B cell (primary cell): ENCODE data around the gene TMEM132D. TPM values are rescaled to one million over a fixed set of nuclear protein-coding genes. Genes with fewer than 3 reads are reported as not detected.

ENCODE experiments used
- ATAC-seq: fragments of 200-7000 bp; cut with Tn5 transposase; one replicate; pipeline ENCODE4 v1.10.0; 2021; ENCODE audit warnings: low read depth, mild to moderate bottlenecking, moderate number of reproducible peaks, moderate library complexity
- CTCF ChIA-PET: fragments of 350-600 bp; sonication (Branson Sonifier 250); formaldehyde crosslinking; loops from one replicate; lab custom pipeline; 2021; ENCODE audit warnings: antibody characterized with exemption, inconsistent platforms; lab: Charles Lee
- POLR2A ChIA-PET: fragments of 350-600 bp; sonication (Branson Sonifier 250); formaldehyde crosslinking; loops from one replicate; lab custom pipeline; 2021; ENCODE audit warnings: antibody characterized with exemption; lab: Charles Lee
- DNase-seq: peaks from one replicate; pipeline ENCODE4 v3.0.0; 2013
- H2AFZ ChIP-seq: 2 replicates; pipeline ENCODE4 v1.6.1; 2012; ENCODE audit warnings: mild to moderate bottlenecking, low read depth, low read length; ENCODE audit not compliant: insufficient read depth, poor library complexity, severe bottlenecking
- H3K27ac ChIP-seq, 2 donors: 1 replicate in 1 of 2; 2 replicates in 1 of 2; pipeline ENCODE4 v1.5.1; 2012 to 2013; ENCODE audit warnings: low read length in 2 of 2, mild to moderate bottlenecking in 2 of 2, moderate library complexity in 1 of 2
- H3K27me3 ChIP-seq, 4 experiments: fragments of 200-600 bp in 1 of 4; sonication (generic) in 1 of 4; replicated peaks in 1 of 4; 1 replicate in 2 of 4; 2 replicates in 2 of 4; pipeline versions ENCODE4 v1.6.1 to v1.7.0; 2013 to 2016; ENCODE audit warnings: low read length in 3 of 4, mild to moderate bottlenecking in 2 of 4, mixed read lengths in 1 of 4, moderate library complexity in 1 of 4; ENCODE audit not compliant: insufficient read depth in 4 of 4, control insufficient read depth in 3 of 4; ENCODE audit errors: control extremely low read depth in 1 of 4
- H3K36me3 ChIP-seq, 2 experiments: replicated peaks in 1 of 2; 1 replicate in 1 of 2; 2 replicates in 1 of 2; pipeline versions ENCODE4 v1.6.1 to v1.7.1; 2013; ENCODE audit warnings: low read length in 1 of 2; ENCODE audit not compliant: insufficient read depth in 2 of 2, control insufficient read depth in 1 of 2; ENCODE audit errors: control extremely low read depth in 1 of 2, extremely low read depth in 1 of 2
- H3K4me1 ChIP-seq, 2 donors: fragments of 200-600 bp in 1 of 2; sonication (generic) in 1 of 2; 1 replicate in 1 of 2; 2 replicates in 1 of 2; pipeline versions ENCODE4 v1.5.1 to v1.6.1; 2013 to 2017; ENCODE audit warnings: low read length in 2 of 2; ENCODE audit not compliant: control insufficient read depth in 2 of 2, insufficient read depth in 2 of 2
- H3K4me2 ChIP-seq: replicated peaks from 2 replicates; pipeline ENCODE3; 2012; ENCODE audit warnings: mild to moderate bottlenecking, low read depth, low read length; ENCODE audit not compliant: poor library complexity, severe bottlenecking
- H3K4me3 ChIP-seq, 5 experiments: fragments of 200-600 bp in 1 of 5; sonication (generic) in 1 of 5; 1 replicate in 3 of 5; 2 replicates in 2 of 5; pipeline versions ENCODE4 v1.5.1 to v1.7.0; 2011 to 2016; ENCODE audit warnings: low read length in 4 of 5, mild to moderate bottlenecking in 4 of 5, low read depth in 2 of 5, control low read depth in 1 of 5, moderate library complexity in 1 of 5; ENCODE audit not compliant: insufficient read depth in 1 of 5; ENCODE audit errors: control extremely low read depth in 1 of 5, extremely low read depth in 1 of 5
- H3K79me2 ChIP-seq: fragments of 200-600 bp; sonication (generic); one replicate; pipeline ENCODE4 v1.6.0; 2016; ENCODE audit warnings: low read length; ENCODE audit not compliant: control insufficient read depth, insufficient read depth
- H3K9ac ChIP-seq: fragments of 200-600 bp; sonication (generic); 2 replicates; pipeline ENCODE4 v1.6.1; 2017; ENCODE audit warnings: mild to moderate bottlenecking, low read length, moderate library complexity
- H3K9me3 ChIP-seq, 3 donors: one replicate each; pipeline versions ENCODE4 v1.6.1 to v1.7.1; 2013; ENCODE audit warnings: low read length in 2 of 3; ENCODE audit not compliant: control insufficient read depth in 2 of 3, insufficient read depth in 1 of 3; ENCODE audit errors: control extremely low read depth in 1 of 3
- H4K20me1 ChIP-seq: 2 replicates; pipeline ENCODE4 v1.6.0; 2012; ENCODE audit warnings: mild to moderate bottlenecking, low read length; ENCODE audit not compliant: insufficient read depth, control insufficient read depth, poor library complexity, severe bottlenecking
- H3K27ac Mint-ChIP-seq: one replicate; pipeline ENCODE4 v1.8.0; 2021; ENCODE audit warnings: mixed read lengths
- H3K27me3 Mint-ChIP-seq: one replicate; pipeline ENCODE4 v1.8.0; 2021; ENCODE audit warnings: mixed read lengths
- H3K4me1 Mint-ChIP-seq: one replicate; pipeline ENCODE4 v1.8.0; 2021; ENCODE audit warnings: mixed read lengths
- H3K4me3 Mint-ChIP-seq: one replicate; pipeline ENCODE4 v1.8.0; 2021; ENCODE audit warnings: mixed read lengths
- H3K9me3 Mint-ChIP-seq: one replicate; pipeline ENCODE4 v1.8.0; 2022; ENCODE audit warnings: mixed read lengths; ENCODE audit not compliant: insufficient read depth
- EZH2 ChIP-seq: IDR thresholded peaks from 2 replicates; pipeline ENCODE4 v1.6.1; 2012; ENCODE audit warnings: borderline replicate concordance, low read depth, mild to moderate bottlenecking, moderate library complexity, low read length; ENCODE audit not compliant: insufficient read depth, poor library complexity, severe bottlenecking
- WGBS: methylation state at CpG from one replicate; pipeline ENCODE4 v1.1.5; 2013; ENCODE audit warnings: missing lambda C conversion rate; ENCODE audit not compliant: insufficient coverage; 5-methylcytosine and 5-hydroxymethylcytosine counted together
- intact Hi-C: fragments of 100-400 bp; cut with micrococcal nuclease; formaldehyde crosslinking; loops from one replicate; pipeline ENCODE4 v1.10.0; 2022
- polyA plus RNA-seq: library from polyadenylated mRNA; depleted of rRNA; stranded (reverse); fragments of >200 nt; gene quantifications from 2 replicates; pipeline ENCODE4 v1.2.3, GENCODE V29; 2012
- total RNA-seq, 2 donors: library from RNA; stranded (reverse); fragments of 120-200 nt in 1 of 2; gene quantifications; 1 replicate in 1 of 2; 2 replicates in 1 of 2; pipeline versions ENCODE4 v1.2.3 to v1.2.4, GENCODE V29; 2013 to 2022
- TF ChIP-seq, protein P1 (sequence below): fragments of 200-600 bp; IDR thresholded peaks from one replicate; pipeline ENCODE4 v1.8.0; 2022; ENCODE audit warnings: antibody characterized with exemption, mild to moderate bottlenecking

TMEM132D gene
- total and polyA plus RNA-seq, 2 donors (not counting 1 experiment from before 2014, with no cell fraction given) = not detected

DNA sequence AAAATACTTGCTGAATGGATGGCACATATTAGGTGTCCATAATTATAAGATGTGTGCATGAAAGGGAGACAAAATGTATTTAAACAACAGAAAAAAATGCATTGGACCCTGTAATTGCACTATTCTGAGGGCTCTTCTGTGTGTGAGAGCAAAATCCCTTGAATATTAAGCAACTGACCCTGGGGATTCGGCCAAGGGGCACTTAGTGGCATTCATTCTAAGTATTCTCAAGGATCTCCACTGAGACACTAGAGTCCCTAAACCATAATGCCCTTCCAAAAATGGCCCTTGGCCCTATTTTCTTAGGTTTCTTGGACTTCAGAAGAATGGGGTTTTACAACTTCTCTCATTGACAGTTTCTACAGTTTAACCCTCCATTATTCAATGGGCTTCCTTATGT, 662.0 kb downstream of the TMEM132D start:
- Mint-ChIP-seq H3K4me3 (no peak overlapping the region), H3K27me3 (no peaks in the 10 kb centered on the region), H3K27ac (no peak overlapping the region), H3K9me3 (peaks cover 6% of the 10 kb centered on the region), H3K4me1 (no peaks in the 10 kb centered on the region)
- TF ChIP-seq, protein P1, sequence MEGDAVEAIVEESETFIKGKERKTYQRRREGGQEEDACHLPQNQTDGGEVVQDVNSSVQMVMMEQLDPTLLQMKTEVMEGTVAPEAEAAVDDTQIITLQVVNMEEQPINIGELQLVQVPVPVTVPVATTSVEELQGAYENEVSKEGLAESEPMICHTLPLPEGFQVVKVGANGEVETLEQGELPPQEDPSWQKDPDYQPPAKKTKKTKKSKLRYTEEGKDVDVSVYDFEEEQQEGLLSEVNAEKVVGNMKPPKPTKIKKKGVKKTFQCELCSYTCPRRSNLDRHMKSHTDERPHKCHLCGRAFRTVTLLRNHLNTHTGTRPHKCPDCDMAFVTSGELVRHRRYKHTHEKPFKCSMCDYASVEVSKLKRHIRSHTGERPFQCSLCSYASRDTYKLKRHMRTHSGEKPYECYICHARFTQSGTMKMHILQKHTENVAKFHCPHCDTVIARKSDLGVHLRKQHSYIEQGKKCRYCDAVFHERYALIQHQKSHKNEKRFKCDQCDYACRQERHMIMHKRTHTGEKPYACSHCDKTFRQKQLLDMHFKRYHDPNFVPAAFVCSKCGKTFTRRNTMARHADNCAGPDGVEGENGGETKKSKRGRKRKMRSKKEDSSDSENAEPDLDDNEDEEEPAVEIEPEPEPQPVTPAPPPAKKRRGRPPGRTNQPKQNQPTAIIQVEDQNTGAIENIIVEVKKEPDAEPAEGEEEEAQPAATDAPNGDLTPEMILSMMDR = no peak
- no peak for TF ChIP-seq EZH2
- Histone ChIP-seq H3K27me3 (no peaks in the 10 kb centered on the region), H3K4me3 (no peak overlapping the region), H3K27ac (no peak overlapping the region), H3K4me1 (no peaks in the 10 kb centered on the region), H2AFZ (no peak overlapping the region), H3K79me2 (no peaks in the 10 kb centered on the region), H3K9ac (no peak overlapping the region), H3K36me3 (no peaks in the 10 kb centered on the region), H3K9me3 (no peaks in the 10 kb centered on the region), H4K20me1 (no peaks in the 10 kb centered on the region), H3K4me2 (no peak overlapping the region)
- POLR2A ChIA-PET = no interaction called here
- CTCF ChIA-PET = no interaction called here
- intact Hi-C loops = no loop called here
- ATAC-seq = no peak
- no peak for DNase-seq
- 64% methylated on average over 1 of the region's 1 CpG for WGBS

DNA sequence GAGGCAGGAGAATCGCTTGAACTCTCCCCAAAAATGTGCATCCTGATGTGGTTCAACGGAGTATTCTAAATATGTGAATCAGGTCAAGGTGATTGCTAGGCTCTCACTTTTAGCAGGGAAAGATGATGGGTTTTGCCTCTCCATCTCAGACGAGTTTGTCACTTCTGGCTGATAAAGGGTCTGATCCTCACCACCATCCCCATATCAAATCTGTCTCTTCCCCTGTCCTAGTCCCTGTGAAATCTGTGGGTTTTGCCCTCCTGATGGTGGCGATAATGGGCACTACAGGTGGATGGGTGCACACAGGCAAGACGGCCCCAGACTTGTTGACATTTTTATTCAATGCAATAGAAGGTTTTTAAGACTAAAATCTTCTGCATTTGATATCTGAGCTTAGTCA, 665.9 kb downstream of the TMEM132D start:
- Histone ChIP-seq H4K20me1 (no peaks in the 10 kb centered on the region), H2AFZ (no peak overlapping the region), H3K36me3 (no peaks in the 10 kb centered on the region), H3K4me3 (no peak overlapping the region), H3K4me2 (no peak overlapping the region), H3K9me3 (no peaks in the 10 kb centered on the region), H3K4me1 (no peaks in the 10 kb centered on the region), H3K27ac (no peak overlapping the region), H3K9ac (no peak overlapping the region), H3K79me2 (no peaks in the 10 kb centered on the region), H3K27me3 (no peaks in the 10 kb centered on the region)
- WGBS = 88% methylated on average over 3 of the region's 5 CpGs
- Mint-ChIP-seq H3K4me1 (no peaks in the 10 kb centered on the region), H3K9me3 (peaks cover 6% of the 10 kb centered on the region), H3K27me3 (no peaks in the 10 kb centered on the region), H3K27ac (no peak overlapping the region), H3K4me3 (no peak overlapping the region)
- DNase-seq (no peak), ATAC-seq (no peak)
- CTCF ChIA-PET = no interaction called here
- intact Hi-C loops = no loop called here
- TF ChIP-seq, protein P1 = no peak
- TF ChIP-seq EZH2 = no peak
- POLR2A ChIA-PET = no interaction called here
